HL-60 (cell line): ENCODE data around the gene SLC25A17.

Experiments used
- DNase-seq, 2 experiments: peaks; one replicate each; pipeline ENCODE4 v3.0.0-alpha.2; 2010 to 2020; ENCODE audit warnings: low read depth in 1 of 2, low spot score in 1 of 2
- H3K27ac ChIP-seq: fragments of 250-450 bp; sonication (Bioruptor Pico); replicated peaks from 2 replicates; pipeline ENCODE4 v1.5.1; 2020; ENCODE audit warnings: mild to moderate bottlenecking, moderate library complexity
- H3K27me3 ChIP-seq: fragments of 250-450 bp; sonication (Bioruptor Pico); 2 replicates; pipeline ENCODE4 v1.5.1; 2021; ENCODE audit warnings: mild to moderate bottlenecking, moderate library complexity; ENCODE audit not compliant: insufficient read depth, poor library complexity, severe bottlenecking
- H3K4me3 ChIP-seq: replicated peaks from 2 replicates; pipeline ENCODE4 v1.5.1; 2011; ENCODE audit warnings: mild to moderate bottlenecking, control low read depth, low read length; ENCODE audit not compliant: insufficient read depth
- GABPA ChIP-seq: IDR thresholded peaks from 2 replicates; pipeline ENCODE4 v1.6.1; 2012; ENCODE audit warnings: low read depth
- POLR2AphosphoS5 ChIP-seq: IDR thresholded peaks from 2 replicates; pipeline ENCODE4 v1.6.1; 2012; ENCODE audit warnings: low read depth
- SPI1 ChIP-seq: IDR thresholded peaks from 2 replicates; pipeline ENCODE4 v1.6.1; 2012; ENCODE audit warnings: low read depth, mild to moderate bottlenecking, borderline replicate concordance
- TF ChIP-seq, protein P1 (sequence below): IDR thresholded peaks from one replicate; pipeline ENCODE4 v1.5.1; 2011; ENCODE audit warnings: low read length, control low read depth, inconsistent platforms; ENCODE audit not compliant: insufficient read depth
- TF ChIP-seq, protein P2 (sequence below): IDR thresholded peaks from 2 replicates; pipeline ENCODE4 v1.6.1; 2012; ENCODE audit warnings: low read depth; ENCODE audit not compliant: insufficient replicate concordance

Gene SLC25A17

DNA sequence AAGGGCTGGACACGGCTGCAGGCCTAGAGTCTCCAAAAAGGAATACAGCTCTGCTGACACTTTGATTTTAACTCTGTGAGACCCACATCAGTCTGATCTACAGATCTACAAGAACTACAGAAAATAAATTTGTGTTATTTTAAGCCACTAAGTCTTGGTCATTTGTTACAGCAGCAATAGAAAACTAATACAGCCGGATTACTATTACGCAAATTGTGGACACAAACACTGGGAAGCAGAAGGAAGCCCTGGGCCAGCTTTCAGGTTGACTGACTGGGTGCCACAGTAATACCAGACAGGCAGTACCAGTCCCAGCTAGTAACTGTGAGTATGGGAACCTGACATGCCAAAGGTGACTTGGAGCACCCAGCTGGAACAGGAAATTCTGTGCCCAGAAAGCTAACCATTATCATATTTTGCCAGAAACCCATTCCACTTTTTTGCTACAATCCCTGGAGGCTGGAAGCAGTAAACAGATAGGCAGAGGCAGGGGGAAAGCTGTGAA is 13.4 kb downstream of the SLC25A17 start:
- no peaks in the 10 kb centered on the region for H3K27me3 ChIP-seq
- H3K27ac ChIP-seq = no peak overlapping the region
- DNase-seq = no peak
- H3K4me3 ChIP-seq = no peak overlapping the region
- TF ChIP-seq, protein P1, sequence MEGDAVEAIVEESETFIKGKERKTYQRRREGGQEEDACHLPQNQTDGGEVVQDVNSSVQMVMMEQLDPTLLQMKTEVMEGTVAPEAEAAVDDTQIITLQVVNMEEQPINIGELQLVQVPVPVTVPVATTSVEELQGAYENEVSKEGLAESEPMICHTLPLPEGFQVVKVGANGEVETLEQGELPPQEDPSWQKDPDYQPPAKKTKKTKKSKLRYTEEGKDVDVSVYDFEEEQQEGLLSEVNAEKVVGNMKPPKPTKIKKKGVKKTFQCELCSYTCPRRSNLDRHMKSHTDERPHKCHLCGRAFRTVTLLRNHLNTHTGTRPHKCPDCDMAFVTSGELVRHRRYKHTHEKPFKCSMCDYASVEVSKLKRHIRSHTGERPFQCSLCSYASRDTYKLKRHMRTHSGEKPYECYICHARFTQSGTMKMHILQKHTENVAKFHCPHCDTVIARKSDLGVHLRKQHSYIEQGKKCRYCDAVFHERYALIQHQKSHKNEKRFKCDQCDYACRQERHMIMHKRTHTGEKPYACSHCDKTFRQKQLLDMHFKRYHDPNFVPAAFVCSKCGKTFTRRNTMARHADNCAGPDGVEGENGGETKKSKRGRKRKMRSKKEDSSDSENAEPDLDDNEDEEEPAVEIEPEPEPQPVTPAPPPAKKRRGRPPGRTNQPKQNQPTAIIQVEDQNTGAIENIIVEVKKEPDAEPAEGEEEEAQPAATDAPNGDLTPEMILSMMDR = no peak
- TF ChIP-seq POLR2AphosphoS5 (no peak), SPI1 (no peak), GABPA (no peak)
- TF ChIP-seq, protein P2, sequence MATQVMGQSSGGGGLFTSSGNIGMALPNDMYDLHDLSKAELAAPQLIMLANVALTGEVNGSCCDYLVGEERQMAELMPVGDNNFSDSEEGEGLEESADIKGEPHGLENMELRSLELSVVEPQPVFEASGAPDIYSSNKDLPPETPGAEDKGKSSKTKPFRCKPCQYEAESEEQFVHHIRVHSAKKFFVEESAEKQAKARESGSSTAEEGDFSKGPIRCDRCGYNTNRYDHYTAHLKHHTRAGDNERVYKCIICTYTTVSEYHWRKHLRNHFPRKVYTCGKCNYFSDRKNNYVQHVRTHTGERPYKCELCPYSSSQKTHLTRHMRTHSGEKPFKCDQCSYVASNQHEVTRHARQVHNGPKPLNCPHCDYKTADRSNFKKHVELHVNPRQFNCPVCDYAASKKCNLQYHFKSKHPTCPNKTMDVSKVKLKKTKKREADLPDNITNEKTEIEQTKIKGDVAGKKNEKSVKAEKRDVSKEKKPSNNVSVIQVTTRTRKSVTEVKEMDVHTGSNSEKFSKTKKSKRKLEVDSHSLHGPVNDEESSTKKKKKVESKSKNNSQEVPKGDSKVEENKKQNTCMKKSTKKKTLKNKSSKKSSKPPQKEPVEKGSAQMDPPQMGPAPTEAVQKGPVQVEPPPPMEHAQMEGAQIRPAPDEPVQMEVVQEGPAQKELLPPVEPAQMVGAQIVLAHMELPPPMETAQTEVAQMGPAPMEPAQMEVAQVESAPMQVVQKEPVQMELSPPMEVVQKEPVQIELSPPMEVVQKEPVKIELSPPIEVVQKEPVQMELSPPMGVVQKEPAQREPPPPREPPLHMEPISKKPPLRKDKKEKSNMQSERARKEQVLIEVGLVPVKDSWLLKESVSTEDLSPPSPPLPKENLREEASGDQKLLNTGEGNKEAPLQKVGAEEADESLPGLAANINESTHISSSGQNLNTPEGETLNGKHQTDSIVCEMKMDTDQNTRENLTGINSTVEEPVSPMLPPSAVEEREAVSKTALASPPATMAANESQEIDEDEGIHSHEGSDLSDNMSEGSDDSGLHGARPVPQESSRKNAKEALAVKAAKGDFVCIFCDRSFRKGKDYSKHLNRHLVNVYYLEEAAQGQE = no peak

DNA sequence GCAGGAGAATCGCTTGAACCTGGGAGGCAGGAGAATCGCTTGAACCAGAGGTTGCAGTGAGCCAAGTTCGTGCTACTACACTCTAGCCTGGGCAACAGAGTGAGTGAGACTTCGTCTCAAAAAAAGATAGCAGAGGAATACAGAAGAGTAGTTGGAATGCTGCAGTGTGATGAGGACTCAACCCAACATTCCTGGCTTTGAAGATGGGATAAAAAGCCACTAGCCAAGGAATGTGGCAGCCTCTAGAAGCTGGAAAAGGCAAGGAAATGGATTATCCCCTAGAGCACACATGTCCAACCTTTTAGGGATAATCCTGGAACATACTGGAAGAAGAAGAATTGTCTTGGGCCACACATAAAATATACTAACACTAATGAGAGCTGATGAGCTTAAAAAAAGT is 13.9 kb downstream of the SLC25A17 start:
- TF ChIP-seq POLR2AphosphoS5 (no peak), GABPA (no peak)
- TF ChIP-seq, protein P1 = no peak
- no peak for DNase-seq
- Histone ChIP-seq H3K4me3 (no peak overlapping the region), H3K27ac (no peak overlapping the region), H3K27me3 (no peaks in the 10 kb centered on the region)

DNA sequence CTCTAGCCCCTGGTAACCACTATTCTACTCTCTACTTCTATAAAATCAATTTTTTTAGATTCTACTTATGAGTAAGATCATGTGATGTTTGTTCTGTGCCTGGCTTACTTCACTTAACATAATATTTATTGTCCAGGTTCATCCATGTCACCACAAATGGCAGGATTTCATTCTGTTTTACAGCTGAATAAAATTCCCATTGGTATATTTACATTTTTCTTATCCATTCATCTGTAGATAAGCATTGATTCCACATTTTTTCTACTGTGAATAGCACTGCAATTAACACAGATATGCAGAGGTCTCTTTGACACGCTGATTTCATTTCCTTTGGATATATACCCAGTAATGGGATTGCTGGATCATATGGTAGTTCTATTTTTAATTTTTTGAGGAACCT is 15.8 kb downstream of the SLC25A17 start:
- no peak for DNase-seq
- TF ChIP-seq GABPA (no peak), POLR2AphosphoS5 (no peak), SPI1 (no peak)
- TF ChIP-seq, protein P2 = no peak
- TF ChIP-seq, protein P1 = no peak
- no peak overlapping the region for H3K4me3 ChIP-seq
- H3K27ac ChIP-seq = no peak overlapping the region
- H3K27me3 ChIP-seq = no peaks in the 10 kb centered on the region

DNA sequence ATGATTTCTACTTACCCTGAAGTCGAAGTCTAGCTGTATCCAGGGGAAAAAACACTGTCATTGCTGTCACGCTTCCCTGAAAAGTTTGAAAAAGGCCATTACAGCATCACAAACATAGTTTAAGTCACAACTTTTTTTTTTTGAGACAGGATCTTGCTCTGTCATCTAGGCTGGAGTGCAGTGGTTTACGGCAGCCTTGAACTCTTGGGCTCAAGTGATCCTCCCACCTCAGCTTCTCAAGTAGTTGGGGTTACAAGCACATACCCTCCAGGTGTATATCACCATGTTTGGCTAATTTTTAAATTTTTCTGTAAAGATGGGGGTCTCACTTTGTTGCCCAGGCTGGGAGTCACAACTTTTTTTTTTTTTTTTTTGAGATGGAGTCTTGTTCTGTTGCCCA is 20.1 kb downstream of the SLC25A17 start:
- no peak overlapping the region for H3K27ac ChIP-seq

More for the DNA sequence above, 20.1 kb downstream of the SLC25A17 start:
- H3K4me3 ChIP-seq = no peak overlapping the region
- H3K27me3 ChIP-seq = no peaks in the 10 kb centered on the region
- no peak for DNase-seq
- TF ChIP-seq, protein P2 = no peak
- TF ChIP-seq, protein P1 = no peak
- no peak for TF ChIP-seq GABPA
- TF ChIP-seq SPI1 = no peak
- TF ChIP-seq POLR2AphosphoS5 = no peak
